ENCODE data around the gene SPI1.

SPI1 gene

DNA sequence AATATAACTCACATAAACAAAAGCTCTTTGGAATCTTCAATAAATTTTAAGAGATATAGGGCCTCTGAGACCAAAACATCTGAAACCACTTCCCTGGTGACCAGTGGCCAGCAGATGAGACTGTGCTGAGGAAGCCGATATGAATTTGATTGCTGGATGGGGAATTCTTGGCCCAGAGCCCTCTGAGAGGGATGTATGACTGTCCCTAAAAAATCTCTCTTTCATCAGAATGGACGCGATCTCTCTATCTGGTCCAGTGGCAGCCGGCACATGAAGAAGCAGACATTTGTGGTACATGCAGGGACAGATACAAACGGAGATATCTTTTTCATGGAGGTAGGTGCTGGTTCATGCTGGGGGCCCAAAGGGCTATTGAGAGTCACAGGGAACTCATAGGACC, 63.4 kb downstream of the SPI1 start:
- no peaks in the 10 kb centered on the region for H3K9me3 ChIP-seq (ENCODE audit: control insufficient read depth, insufficient read depth, low read length)
- no peak overlapping the region for H3K4me2 ChIP-seq (ENCODE audit: low read length)
- H3K36me3 ChIP-seq (ENCODE audit: control insufficient read depth, low read length) = peaks cover 55% of the 10 kb centered on the region
- no peak overlapping the region for H3K27ac ChIP-seq (ENCODE audit: low read depth, low read length)
- H3K27me3 ChIP-seq (ENCODE audit: control insufficient read depth, low read length) = no peaks in the 10 kb centered on the region
- TF ChIP-seq, protein P1, sequence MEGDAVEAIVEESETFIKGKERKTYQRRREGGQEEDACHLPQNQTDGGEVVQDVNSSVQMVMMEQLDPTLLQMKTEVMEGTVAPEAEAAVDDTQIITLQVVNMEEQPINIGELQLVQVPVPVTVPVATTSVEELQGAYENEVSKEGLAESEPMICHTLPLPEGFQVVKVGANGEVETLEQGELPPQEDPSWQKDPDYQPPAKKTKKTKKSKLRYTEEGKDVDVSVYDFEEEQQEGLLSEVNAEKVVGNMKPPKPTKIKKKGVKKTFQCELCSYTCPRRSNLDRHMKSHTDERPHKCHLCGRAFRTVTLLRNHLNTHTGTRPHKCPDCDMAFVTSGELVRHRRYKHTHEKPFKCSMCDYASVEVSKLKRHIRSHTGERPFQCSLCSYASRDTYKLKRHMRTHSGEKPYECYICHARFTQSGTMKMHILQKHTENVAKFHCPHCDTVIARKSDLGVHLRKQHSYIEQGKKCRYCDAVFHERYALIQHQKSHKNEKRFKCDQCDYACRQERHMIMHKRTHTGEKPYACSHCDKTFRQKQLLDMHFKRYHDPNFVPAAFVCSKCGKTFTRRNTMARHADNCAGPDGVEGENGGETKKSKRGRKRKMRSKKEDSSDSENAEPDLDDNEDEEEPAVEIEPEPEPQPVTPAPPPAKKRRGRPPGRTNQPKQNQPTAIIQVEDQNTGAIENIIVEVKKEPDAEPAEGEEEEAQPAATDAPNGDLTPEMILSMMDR (IDR thresholded peaks at IDR 0.05; ENCODE audit: low read depth, low read length, poor library complexity, severe bottlenecking) = no peak
- TF ChIP-seq EZH2phosphoT487 (IDR thresholded peaks at IDR 0.05; ENCODE audit: borderline replicate concordance, low read length) = no peak
- no peaks in the 10 kb centered on the region for H3K79me2 ChIP-seq (ENCODE audit: control insufficient read depth, low read length)
- H3K9me2 ChIP-seq (replicated peaks; ENCODE audit: control insufficient read depth, low read length) = no peaks in the 10 kb centered on the region
- H3F3A ChIP-seq (ENCODE audit: control insufficient read depth, insufficient read depth) = peaks cover 10% of the 10 kb centered on the region; the same call in 1 of the 2 replicates
- H3K4me3 ChIP-seq (ENCODE audit: low read length) = no peak overlapping the region
- peaks cover 21% of the 10 kb centered on the region for H3K4me1 ChIP-seq (ENCODE audit: control insufficient read depth, low read length)
- no peaks in the 10 kb centered on the region for H4K20me1 ChIP-seq (ENCODE audit: control insufficient read depth, insufficient read depth, low read depth, low read length)

DNA sequence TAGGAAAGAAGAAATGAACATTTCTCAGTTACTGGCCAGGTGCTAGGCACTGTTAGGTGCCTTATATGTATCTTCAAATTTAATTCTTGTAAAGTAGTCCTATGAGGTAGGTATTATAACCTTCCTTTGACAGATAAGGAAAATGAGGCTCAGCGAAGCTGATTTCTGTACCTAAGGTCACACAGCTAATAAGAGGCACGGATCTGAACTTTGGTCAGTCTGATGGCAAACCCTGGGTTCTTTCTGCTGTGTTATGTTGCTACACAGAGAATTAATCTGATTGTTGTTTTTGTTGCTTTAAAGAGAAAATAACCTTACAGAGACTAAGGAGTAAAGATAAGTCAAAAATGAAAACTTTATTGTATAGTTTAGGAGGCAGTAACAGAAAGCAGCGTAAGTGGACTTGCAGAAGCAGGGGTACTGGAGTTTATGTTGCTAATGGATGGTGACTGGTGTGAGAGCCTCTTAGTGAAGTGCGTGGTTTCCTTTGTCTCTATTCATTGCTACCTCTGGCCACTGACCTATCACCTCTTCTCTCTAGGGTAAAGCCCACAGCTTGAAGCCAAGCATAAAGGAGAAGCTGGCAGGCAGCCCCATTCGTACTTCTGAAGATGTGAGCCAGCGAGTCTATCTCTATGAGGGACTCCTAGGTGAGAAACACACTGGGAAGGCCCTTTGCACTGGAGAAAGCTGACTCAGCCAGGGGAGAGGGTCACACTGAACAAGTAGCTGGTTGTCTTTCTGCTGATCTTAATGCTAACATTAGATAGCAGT, 70.1 kb downstream of the SPI1 start:
- no peaks in the 10 kb centered on the region for H3K9me2 ChIP-seq (replicated peaks; ENCODE audit: control insufficient read depth, low read length)
- H3K27ac ChIP-seq (ENCODE audit: low read depth, low read length) = no peak overlapping the region
- no peaks in the 10 kb centered on the region for H3K9me3 ChIP-seq (ENCODE audit: control insufficient read depth, insufficient read depth, low read length)
- no peaks in the 10 kb centered on the region for H3K27me3 ChIP-seq (ENCODE audit: control insufficient read depth, low read length)
- no peak overlapping the region for H3K4me3 ChIP-seq (ENCODE audit: low read length)
- H3K4me2 ChIP-seq (ENCODE audit: low read length) = no peak overlapping the region
- peaks cover 79% of the 10 kb centered on the region for H3K36me3 ChIP-seq (ENCODE audit: control insufficient read depth, low read length)
- H3K79me2 ChIP-seq (ENCODE audit: control insufficient read depth, low read length) = no peaks in the 10 kb centered on the region
- TF ChIP-seq EZH2phosphoT487 (IDR thresholded peaks at IDR 0.05; ENCODE audit: borderline replicate concordance, low read length) = no peak
- TF ChIP-seq, protein P1 (IDR thresholded peaks at IDR 0.05; ENCODE audit: low read depth, low read length, poor library complexity, severe bottlenecking) = no peak
- no peaks in the 10 kb centered on the region for H3F3A ChIP-seq (ENCODE audit: control insufficient read depth, insufficient read depth)
- H3K4me1 ChIP-seq (ENCODE audit: control insufficient read depth, low read length) = no peaks in the 10 kb centered on the region
- no peaks in the 10 kb centered on the region for H4K20me1 ChIP-seq (ENCODE audit: control insufficient read depth, insufficient read depth, low read depth, low read length)

DNA sequence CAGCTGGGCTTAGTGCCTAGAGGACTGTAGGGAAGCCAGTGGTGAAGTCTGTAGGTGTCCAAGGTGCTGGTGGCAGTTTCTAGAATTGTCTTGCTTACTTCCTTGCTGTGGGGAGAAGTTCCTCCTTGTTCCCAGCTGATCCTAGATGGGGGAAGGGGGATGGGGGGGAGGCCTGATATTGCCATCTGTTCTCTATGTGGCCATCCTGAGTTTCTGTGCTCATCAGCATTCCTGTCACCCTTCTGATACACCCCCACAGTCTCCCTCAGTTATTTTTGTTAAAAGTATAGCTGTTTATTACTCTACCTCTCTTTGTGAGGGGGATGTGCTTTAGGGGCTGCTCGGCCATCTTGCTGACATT, 71.9 kb downstream of the SPI1 start:
- Histone ChIP-seq H3K9me2 (replicated peaks; ENCODE audit: control insufficient read depth, low read length) (no peaks in the 10 kb centered on the region), H3K27ac (ENCODE audit: low read depth, low read length) (no peak overlapping the region), H3K79me2 (ENCODE audit: control insufficient read depth, low read length) (no peaks in the 10 kb centered on the region), H3F3A (ENCODE audit: control insufficient read depth, insufficient read depth) (no peaks in the 10 kb centered on the region), H3K4me1 (ENCODE audit: control insufficient read depth, low read length) (no peaks in the 10 kb centered on the region), H4K20me1 (ENCODE audit: control insufficient read depth, insufficient read depth, low read depth, low read length) (no peaks in the 10 kb centered on the region), H3K4me3 (ENCODE audit: low read length) (no peak overlapping the region), H3K9me3 (ENCODE audit: control insufficient read depth, insufficient read depth, low read length) (no peaks in the 10 kb centered on the region), H3K4me2 (ENCODE audit: low read length) (no peak overlapping the region), H3K36me3 (ENCODE audit: control insufficient read depth, low read length) (peaks cover 87% of the 10 kb centered on the region), H3K27me3 (ENCODE audit: control insufficient read depth, low read length) (no peaks in the 10 kb centered on the region)
- TF ChIP-seq, protein P1 (IDR thresholded peaks at IDR 0.05; ENCODE audit: low read depth, low read length, poor library complexity, severe bottlenecking) = no peak
- no peak for TF ChIP-seq EZH2phosphoT487 (IDR thresholded peaks at IDR 0.05; ENCODE audit: borderline replicate concordance, low read length)

All from DOHH2 (cell line).